ENCODE results near the gene BUD23.

- no peak for TF ChIP-seq EP300 (IDR thresholded peaks at IDR 0.05)
- no peak for TF ChIP-seq CTCF (IDR thresholded peaks at IDR 0.05)
- TF ChIP-seq POLR2A (IDR thresholded peaks at IDR 0.05; ENCODE audit: low read depth), result no peak
- TF ChIP-seq POLR2AphosphoS5 (IDR thresholded peaks at IDR 0.05), result no peak
Observed at GRCh38 chr7:73727952-73728351, 44.6 kb downstream of the BUD23 start.

Data from esophagus muscularis mucosa (tissue), 4 donors.